ENCODE measurements around the gene ITK.

The ITK gene

DNA sequence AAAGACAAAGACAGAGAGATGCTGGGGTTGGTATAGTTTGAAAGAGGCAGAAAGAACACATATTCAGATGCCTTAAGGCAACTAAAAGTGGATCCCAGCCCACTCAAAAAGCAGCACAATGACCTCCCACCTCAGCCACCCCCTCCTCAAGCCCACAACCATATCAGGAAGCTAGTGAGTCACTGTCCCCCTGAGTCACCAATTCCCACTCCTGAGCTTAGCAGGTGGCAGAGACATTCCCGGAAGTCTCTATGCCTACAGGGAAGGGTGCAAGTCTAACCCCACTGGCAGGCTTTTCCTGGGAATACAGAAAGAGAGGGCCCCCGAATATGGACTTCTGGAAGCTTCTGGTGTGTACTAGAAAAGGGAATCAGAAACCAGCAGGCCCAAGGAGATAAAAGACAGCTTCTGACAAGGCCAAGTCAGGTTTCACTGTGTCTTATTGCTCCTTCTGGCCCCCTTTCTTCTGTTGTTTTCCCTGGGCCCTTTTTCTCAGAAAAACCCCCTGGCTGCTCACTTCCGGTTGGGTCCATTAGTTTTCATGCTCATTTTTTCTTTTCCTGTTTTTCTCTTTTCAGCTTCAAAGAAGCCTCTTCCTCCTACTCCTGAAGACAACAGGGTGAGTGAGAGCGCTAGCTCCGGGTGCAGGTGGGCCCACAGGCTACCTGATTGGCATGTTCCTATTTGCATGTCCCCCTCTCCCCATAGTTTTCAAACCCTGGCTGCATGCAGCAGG, 36.8 kb downstream of the ITK start:
- H3K4me3 ChIP-seq (ENCODE audit: low read depth, low read length) = no peak overlapping the region
- TF ChIP-seq, protein P1, sequence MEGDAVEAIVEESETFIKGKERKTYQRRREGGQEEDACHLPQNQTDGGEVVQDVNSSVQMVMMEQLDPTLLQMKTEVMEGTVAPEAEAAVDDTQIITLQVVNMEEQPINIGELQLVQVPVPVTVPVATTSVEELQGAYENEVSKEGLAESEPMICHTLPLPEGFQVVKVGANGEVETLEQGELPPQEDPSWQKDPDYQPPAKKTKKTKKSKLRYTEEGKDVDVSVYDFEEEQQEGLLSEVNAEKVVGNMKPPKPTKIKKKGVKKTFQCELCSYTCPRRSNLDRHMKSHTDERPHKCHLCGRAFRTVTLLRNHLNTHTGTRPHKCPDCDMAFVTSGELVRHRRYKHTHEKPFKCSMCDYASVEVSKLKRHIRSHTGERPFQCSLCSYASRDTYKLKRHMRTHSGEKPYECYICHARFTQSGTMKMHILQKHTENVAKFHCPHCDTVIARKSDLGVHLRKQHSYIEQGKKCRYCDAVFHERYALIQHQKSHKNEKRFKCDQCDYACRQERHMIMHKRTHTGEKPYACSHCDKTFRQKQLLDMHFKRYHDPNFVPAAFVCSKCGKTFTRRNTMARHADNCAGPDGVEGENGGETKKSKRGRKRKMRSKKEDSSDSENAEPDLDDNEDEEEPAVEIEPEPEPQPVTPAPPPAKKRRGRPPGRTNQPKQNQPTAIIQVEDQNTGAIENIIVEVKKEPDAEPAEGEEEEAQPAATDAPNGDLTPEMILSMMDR (IDR thresholded peaks at IDR 0.05; ENCODE audit: insufficient read depth, low read length, missing control alignments) = no peak
- ChIA-PET POLR2A (no interaction called here), CTCF (no interaction called here)
- no peak for DNase-seq (ENCODE audit: low read depth, low spot score)

DNA sequence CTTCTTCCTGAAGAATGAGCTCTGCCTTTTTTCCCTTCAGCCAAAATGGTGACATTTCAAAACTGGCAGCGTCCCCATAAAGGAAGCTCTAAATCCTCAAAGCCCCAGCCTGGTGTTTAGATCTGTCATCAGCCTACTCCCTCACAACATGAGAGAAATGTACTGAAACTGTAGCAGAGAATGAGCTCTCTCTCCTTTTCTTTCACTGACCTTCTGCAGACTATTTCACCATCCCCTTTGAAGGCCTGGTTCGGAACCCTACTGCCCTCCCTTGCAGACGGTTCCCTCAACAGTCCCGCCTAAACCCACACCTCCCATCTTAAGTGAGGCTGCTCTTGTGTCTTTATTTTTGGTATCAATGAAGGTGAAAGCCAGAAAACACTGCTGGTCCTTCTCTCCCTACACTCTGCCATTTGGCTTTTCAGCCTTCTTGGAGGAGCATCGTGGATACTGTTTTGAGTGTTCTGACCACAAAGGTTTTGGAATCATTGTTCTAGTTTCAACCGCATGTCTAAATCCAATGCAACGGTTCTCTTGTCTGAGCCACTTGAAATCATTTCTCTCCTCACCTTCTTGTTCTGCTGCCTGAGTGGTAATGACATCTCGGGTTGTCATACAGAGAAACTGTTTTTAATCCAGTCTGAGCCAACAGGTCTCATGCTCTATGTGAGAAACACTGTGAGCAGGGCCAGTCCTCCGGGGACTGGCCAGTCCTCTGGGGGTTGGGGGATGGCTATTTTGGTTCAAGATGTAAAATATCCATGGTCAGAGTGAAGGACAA, 39.0 kb downstream of the ITK start:
- ChIA-PET POLR2A (interaction anchor here (0.7 kb wide), 1 partner anchor 511 kb away, joined by 4 read pairs; no protein-coding TSS in a partner anchor), CTCF (no interaction called here)
- no peak overlapping the region for H3K4me3 ChIP-seq (ENCODE audit: low read depth, low read length)
- TF ChIP-seq, protein P1 (IDR thresholded peaks at IDR 0.05; ENCODE audit: insufficient read depth, low read length, missing control alignments) = no peak
- DNase-seq (ENCODE audit: low read depth, low spot score) = no peak

DNA sequence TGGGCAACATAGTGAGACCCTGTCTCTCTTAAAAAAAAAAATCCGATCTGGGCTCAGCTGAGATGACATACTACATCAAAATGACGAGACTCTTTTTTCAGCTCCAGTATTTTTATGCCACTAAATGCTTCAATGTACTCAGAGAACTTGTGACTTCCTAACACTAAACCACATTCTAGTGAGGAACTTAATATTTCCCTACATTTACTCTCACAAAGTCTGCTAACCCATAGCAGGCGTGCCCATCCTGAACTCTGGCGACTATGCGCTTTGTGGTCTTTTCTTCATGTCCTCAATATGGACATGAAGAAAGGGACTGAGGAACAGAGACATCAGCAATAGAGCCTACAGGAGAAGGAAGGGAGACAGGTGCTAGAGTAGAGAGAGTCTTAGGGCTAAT, 41.3 kb downstream of the ITK start:
- POLR2A ChIA-PET = no interaction called here
- CTCF ChIA-PET = no interaction called here
- TF ChIP-seq, protein P1 (IDR thresholded peaks at IDR 0.05; ENCODE audit: insufficient read depth, low read length, missing control alignments) = no peak
- DNase-seq (ENCODE audit: low read depth, low spot score) = no peak
- no peak overlapping the region for H3K4me3 ChIP-seq (ENCODE audit: low read depth, low read length)

DNA sequence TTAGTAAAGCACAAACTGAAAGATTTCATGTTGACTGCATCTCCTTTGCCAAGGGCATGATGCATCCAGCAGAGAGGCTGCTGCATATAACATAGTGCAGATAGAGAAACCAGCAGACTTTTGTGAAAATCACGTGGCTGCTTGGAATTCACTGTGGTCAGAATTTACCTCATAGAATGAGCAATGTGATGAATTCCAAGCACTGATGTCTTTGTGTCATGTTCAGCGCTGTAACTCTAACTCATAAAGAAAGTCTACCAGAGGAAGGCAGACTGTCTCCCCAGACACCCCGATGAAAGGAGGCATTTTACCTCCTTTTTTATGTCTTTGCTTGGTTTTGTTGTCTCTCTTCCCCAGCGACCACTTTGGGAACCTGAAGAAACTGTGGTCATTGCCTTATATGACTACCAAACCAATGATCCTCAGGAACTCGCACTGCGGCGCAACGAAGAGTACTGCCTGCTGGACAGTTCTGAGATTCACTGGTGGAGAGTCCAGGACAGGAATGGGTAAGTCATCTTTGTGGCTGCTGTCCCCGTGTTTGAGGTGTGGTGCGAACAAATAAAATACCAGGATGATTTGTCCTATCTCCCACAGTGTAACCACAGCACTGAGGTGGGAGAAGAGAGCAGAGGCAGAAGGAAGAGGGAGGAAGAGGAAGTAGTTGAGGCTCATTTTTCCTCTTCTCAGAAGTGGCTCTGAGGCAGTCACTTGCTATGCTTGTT, 42.0 kb downstream of the ITK start:
- DNase-seq (ENCODE audit: low read depth, low spot score) = peak; percentile 47
- CTCF ChIA-PET = no interaction called here
- H3K4me3 ChIP-seq (ENCODE audit: low read depth, low read length) = no peak overlapping the region
- POLR2A ChIA-PET = no interaction called here
- TF ChIP-seq, protein P1 (IDR thresholded peaks at IDR 0.05; ENCODE audit: insufficient read depth, low read length, missing control alignments) = no peak

DNA sequence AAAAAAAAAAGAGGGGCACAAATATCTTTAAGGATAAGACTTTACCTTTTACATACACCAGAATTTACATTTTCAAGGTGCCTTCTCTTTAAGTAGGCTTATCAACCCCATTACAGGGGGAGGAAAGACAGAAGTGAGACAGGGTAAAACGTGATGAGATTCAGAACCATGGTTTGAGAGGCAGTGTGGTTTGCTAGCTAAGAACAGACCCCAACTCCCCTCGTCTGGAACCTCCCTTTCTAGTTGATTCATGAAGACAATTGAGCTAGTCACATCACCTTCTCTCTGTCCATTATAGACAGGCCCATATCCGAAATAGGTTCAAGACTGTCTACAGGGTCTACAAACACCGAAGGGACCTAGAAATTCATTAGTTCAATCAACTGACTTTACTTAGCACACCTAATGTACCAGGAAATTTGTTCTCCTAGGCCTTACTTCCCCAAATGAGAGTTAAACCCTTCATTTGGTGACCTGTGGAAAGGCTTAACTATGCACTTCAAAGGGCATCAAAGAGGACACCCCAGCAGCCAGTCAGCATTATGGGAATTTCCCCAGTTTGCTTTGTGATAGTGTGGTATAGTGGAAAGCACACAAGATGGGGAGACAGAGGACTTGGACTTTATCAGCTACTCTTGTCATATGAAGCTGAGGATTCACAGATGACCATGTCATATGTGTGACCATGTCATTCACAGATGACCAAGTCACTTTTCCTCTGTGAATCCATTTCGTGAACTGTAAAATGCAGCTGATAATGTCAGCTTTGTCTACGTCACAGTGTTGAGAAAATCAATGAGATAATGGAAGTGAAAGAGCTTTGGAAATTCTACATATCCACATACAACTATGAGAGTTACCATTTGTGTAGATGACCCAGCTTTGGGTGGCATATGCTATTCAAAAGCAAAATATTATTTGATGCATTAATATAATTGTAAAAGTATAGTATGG, 45.1 kb downstream of the ITK start:
- no peak overlapping the region for H3K4me3 ChIP-seq (ENCODE audit: low read depth, low read length)
- DNase-seq (ENCODE audit: low read depth, low spot score) = no peak
- TF ChIP-seq, protein P1 (IDR thresholded peaks at IDR 0.05; ENCODE audit: insufficient read depth, low read length, missing control alignments) = no peak
- CTCF ChIA-PET = interaction anchor here (3.0 kb wide), 1 partner anchor 28 kb away, joined by 13 read pairs; no protein-coding TSS in a partner anchor
- POLR2A ChIA-PET = no interaction called here
